Left ventricle myocardium inferior (tissue), 1 donor: ENCODE measurements around the gene CSAD. TPM values are rescaled to one million over a fixed set of nuclear protein-coding genes. Genes with fewer than 3 reads are reported as not detected.

ENCODE experiments used
- DNase-seq: peaks from one replicate; pipeline ENCODE4 v3.0.0-alpha.2; 2020
- H3K27ac ChIP-seq: fragments of 200-600 bp; replicated peaks from 2 replicates; pipeline ENCODE4 v1.8.0; 2021
- H3K27me3 ChIP-seq: fragments of 200-600 bp; 2 replicates; pipeline ENCODE4 v1.8.0; 2021; ENCODE audit warnings: low read depth
- H3K36me3 ChIP-seq: fragments of 200-600 bp; 2 replicates; pipeline ENCODE4 v1.8.0; 2021
- H3K4me1 ChIP-seq: fragments of 200-600 bp; 2 replicates; pipeline ENCODE4 v1.8.0; 2021
- H3K4me3 ChIP-seq: fragments of 200-600 bp; 2 replicates; pipeline ENCODE4 v1.8.0; 2021; ENCODE audit warnings: mild to moderate bottlenecking, moderate library complexity
- H3K9me3 ChIP-seq: fragments of 200-600 bp; replicated peaks from 2 replicates; pipeline ENCODE4 v1.8.0; 2021
- CTCF ChIP-seq: fragments of 200-600 bp; IDR thresholded peaks from 2 replicates; pipeline ENCODE4 v1.8.0; 2021; ENCODE audit warnings: antibody characterized with exemption, mild to moderate bottlenecking, borderline replicate concordance
- intact Hi-C: fragments of 100-400 bp; cut with micrococcal nuclease; formaldehyde crosslinking; loops from one replicate; pipeline ENCODE4 v1.11.0; 2022
- total RNA-seq: library from RNA; stranded (reverse); fragmentation: NEBNext Ultra II Directional; extraction: Animal tissue kit (Norgen Biotek cat#: 25700); gene quantifications from one replicate; pipeline ENCODE4 v1.2.1, GENCODE V29; 2021
- donor health status: DM: no; HTN: yes; CAD: no; lungs with severe emphysema.

CSAD gene
- total RNA-seq, 1 donor from 2014 or later = 12.2 TPM

GRCh38 chr12:53219292-53219955, 38.7 kb upstream of the CSAD start:
- peak overlapping the region; percentile 84 for H3K4me3 ChIP-seq
- intact Hi-C loops = no loop called here
- H3K27me3 ChIP-seq = no peaks in the 10 kb centered on the region
- no peaks in the 10 kb centered on the region for H3K9me3 ChIP-seq
- no peak for TF ChIP-seq CTCF
- H3K36me3 ChIP-seq = peaks cover 2% of the 10 kb centered on the region
- H3K27ac ChIP-seq = peak overlapping the region; percentile 100
- DNase-seq = peak; percentile 51
- peaks cover 91% of the 10 kb centered on the region for H3K4me1 ChIP-seq

DNA sequence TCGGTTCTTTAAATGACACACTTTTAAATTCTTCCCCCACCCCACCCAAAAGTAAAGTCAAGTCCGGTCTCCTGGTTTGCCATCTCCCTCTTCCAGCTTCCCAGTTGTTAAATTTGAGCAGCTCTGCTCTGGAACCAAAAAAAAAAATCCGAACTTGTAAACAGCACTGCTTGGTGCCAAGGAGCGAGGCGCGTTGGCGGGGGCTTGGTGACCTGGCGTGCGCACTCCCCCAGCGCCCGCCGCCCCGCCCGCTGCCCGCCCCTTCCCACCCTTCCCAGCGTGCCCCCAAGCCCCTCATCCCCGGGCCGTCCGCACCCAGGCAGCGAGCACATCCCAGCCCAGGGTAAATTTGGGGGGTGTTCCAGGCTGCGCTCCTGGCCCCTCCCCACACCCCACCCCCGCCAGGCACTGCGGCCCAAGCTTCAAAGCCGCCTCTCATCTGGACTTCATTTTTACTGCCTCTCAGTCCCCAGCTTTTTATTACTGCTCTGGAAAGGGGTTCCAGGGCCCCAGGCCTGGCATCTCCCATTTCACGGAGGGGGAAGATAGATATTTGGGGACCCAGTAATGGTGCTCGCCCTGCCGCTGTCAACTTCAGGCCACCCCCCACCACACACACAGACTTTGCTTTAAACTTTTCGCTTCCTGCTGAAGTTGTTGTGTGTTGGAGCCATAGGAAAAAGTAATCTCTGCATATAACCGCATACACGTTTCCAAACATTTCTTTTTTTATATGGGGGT, 38.0 kb upstream of the CSAD start:
- H3K4me1 ChIP-seq = peaks cover 91% of the 10 kb centered on the region
- H3K27ac ChIP-seq = peak overlapping the region; percentile 100
- no peak for TF ChIP-seq CTCF
- H3K27me3 ChIP-seq = no peaks in the 10 kb centered on the region
- peak overlapping the region; percentile 84 for H3K4me3 ChIP-seq
- H3K36me3 ChIP-seq = peaks cover 9% of the 10 kb centered on the region
- intact Hi-C loops = no loop called here
- no peaks in the 10 kb centered on the region for H3K9me3 ChIP-seq
- peak; percentile 42 for DNase-seq

DNA sequence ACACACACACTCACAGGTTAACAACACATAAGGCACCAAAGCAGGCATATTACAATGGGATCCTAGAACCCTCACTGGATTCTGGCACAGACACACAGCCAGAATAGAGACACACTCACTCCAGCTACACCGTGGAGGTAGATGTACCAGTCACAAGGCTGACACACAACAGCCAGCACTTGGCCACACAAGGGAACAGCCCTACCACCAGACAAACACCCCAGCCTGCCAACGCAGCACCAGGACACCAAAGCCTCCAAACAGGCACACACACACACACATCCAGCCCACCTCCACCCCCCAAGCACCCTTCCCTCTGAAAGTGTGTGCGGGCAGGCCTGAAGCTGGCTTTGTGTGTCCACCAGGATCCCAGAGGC, 37.2 kb upstream of the CSAD start:
- peaks cover 17% of the 10 kb centered on the region for H3K36me3 ChIP-seq
- peaks cover 91% of the 10 kb centered on the region for H3K4me1 ChIP-seq
- peak overlapping the region; percentile 100 for H3K27ac ChIP-seq
- H3K9me3 ChIP-seq = no peaks in the 10 kb centered on the region
- H3K27me3 ChIP-seq = no peaks in the 10 kb centered on the region
- peak overlapping the region; percentile 84 for H3K4me3 ChIP-seq
- no peak for TF ChIP-seq CTCF
- no peak for DNase-seq
- intact Hi-C loops = no loop called here

DNA sequence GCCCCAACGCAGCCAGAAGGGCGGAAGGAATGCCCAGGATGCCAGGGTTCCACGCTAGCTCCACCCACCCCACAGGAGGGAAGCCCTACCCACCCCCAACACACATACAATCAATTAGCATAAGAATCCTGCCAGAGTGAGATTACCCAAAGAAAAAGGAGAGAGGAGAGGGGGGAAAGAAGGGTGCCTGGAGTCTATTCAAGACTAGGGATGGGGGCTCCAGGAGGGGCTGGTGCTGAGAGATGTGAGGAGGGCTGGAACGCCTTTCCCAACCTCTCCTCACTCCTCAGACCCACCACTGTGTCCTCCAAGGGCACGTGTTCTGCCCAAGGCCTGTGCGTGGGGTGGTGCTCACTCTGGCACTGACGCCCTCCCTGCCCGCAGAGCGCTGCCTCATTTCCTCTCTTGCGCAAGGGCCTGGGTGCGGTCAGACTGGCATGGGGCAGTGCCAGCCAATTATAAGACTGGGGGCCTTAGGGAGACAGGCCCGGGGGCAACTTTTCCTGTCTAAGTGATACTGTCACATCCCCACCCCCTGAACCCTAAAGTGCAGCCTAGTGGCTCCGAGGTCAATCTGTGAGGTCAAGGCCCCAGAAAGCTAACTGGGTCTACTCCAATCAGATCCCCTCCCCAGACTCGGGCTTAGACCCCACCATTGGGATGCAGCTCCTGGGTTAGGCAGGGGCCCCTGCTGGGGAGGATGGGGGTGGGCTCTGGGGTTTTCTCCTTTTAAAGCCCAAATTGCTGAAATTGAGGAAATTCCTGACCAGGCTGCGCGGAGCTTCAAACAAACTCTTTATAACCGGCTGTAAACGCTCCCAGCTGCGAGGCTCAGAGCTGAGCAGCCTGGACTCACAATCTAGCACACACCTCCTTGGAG, 36.6 kb upstream of the CSAD start:
- H3K36me3 ChIP-seq = peaks cover 23% of the 10 kb centered on the region
- H3K27ac ChIP-seq = peak overlapping the region; percentile 100
- H3K27me3 ChIP-seq = no peaks in the 10 kb centered on the region
- peak overlapping the region; percentile 84 for H3K4me3 ChIP-seq
- intact Hi-C loops = no loop called here
- no peak for TF ChIP-seq CTCF
- DNase-seq = peak; percentile 43
- no peaks in the 10 kb centered on the region for H3K9me3 ChIP-seq
- peaks cover 89% of the 10 kb centered on the region for H3K4me1 ChIP-seq

DNA sequence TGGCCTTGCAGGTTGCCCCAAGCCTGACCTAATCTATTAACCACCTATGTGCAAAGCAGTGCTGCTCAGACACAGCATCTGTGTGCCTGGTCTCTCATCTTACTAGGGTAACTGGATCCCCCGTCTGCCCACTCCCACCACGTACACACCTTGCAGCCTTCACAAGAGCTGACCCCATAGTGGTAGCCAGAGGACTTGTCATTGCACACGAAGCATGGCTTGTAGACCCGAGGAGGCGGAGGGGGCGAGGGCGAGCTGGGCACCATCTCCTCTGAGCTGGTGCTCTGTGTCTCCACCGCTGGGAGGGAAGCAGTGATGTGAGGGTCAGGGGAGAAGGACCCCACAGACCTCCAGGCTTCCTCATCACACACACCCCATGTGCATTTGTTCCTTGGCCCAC, 34.8 kb upstream of the CSAD start:
- intact Hi-C loops = no loop called here
- Histone ChIP-seq H3K27me3 (no peaks in the 10 kb centered on the region), H3K4me3 (no peak overlapping the region), H3K27ac (peak overlapping the region; percentile 100), H3K36me3 (peaks cover 41% of the 10 kb centered on the region), H3K9me3 (no peaks in the 10 kb centered on the region), H3K4me1 (peaks cover 81% of the 10 kb centered on the region)
- DNase-seq = no peak
- no peak for TF ChIP-seq CTCF
